LoVo (cell line): Measurements from ENCODE around the gene UNCX.
"Not testable (repeated sequence)": the region's sequence is repeated elsewhere in the genome, so short reads cannot be mapped to it uniquely, and the experiment has no call there.

Source experiments
- DNase-seq: peaks from one replicate; pipeline ENCODE4 v3.0.0-alpha.2; 2016; ENCODE audit warnings: low spot score

UNCX gene

GRCh38 chr7:1232623-1233332 is at the start of gene UNCX:
UNCX (plus strand) TSS chr7:1232872; CDS start chr7:1233018, 146 bp downstream.
- DNase-seq: no peak

DNA sequence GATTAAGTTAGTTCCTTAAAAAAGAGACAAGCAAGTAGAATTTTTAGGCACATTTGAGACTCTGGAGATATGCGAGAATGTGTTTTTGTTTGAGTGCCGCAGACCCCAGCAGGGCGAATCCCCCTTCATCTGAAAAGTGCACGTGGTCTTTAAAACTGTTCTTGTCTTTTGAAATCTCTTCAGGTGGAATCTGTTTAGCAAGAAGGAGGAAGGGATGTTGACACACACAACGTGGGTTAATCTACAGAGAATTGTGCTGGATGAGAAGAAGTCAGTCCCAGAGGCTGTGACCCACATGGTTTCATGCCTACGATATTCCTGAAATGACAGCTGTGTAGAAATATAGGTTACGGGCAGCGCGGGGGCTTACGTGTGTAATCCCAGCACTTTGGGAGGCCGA is 45.5 kb upstream of the UNCX start:
- DNase-seq: no peak

- no peak for DNase-seq
Observed at GRCh38 chr7:1188720-1189294, 43.9 kb upstream of the UNCX start.

GRCh38 chr7:1189986-1190772 is 42.5 kb upstream of the UNCX start:
- no peak for DNase-seq

- DNase-seq: no peak
Observed at GRCh38 chr7:1192171-1192676, 40.4 kb upstream of the UNCX start.

DNA sequence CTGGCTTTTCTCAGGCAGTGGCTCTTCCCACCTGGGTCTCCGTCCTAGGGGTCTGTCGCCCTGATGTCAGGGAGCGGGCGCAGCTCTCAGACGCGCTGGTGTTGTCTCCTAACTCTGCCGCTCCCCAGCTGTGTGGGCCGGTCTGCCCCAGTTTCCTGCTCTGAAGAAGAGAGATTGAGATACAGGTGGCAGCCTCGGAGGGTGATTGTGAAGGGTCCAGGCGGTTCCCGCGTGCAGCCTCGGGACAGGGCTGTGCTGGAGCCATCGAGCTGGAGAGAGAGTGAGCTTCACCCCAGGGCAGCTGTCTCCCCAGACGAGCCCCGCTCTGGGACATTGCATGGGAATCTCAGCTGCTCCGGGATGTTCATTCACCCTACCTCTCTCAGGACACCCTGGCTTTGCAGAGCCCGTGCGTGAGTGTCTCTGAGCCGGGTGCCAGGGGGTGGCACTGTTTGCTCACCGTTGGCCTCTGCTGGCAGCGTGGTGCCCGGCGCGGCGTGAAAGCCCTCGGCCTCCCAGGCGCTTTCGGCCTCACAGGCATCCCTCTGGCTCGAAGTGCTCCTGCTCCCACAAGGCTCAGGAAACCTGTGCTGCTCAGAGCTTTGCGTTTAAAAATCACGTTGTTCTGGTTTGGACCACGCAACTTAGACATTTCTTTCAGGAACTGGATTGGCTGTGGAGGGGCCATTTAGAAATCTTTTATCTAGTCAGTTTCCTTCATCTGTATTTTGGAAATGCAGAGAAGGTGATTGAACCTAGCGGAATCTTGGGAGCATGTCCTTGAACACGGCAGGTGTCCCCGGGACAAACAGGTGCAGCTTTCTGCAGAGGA is 38.9 kb upstream of the UNCX start:
- DNase-seq: peak; percentile 50

GRCh38 chr7:1196441-1196840 is 36.2 kb upstream of the UNCX start:
- DNase-seq: not testable (repeated sequence)

GRCh38 chr7:1196950-1197349 is 35.7 kb upstream of the UNCX start:
- DNase-seq: no peak

- peak; percentile 73 for DNase-seq
Observed at GRCh38 chr7:1197997-1198625, 34.6 kb upstream of the UNCX start.

DNA sequence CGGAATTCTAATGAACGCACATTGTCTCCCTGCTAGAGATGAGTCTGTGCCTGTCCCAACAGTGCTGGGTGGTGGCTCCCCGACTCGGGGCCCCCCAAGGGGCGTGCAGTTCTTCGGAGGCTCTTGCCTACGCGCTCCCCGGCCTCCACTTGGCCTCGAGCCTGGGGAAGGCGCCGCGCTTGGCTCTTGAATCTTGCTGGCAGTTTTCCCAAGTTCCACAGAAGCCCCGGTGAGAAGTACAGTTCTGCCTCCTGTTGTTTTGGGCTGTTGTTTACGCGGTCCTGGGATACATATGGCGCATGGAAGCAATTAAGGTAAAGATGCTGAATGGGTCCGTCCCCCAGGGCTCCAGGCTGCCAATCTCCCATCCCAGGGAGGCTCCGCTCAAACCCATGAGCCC is 32.6 kb upstream of the UNCX start:
- DNase-seq: no peak

DNA sequence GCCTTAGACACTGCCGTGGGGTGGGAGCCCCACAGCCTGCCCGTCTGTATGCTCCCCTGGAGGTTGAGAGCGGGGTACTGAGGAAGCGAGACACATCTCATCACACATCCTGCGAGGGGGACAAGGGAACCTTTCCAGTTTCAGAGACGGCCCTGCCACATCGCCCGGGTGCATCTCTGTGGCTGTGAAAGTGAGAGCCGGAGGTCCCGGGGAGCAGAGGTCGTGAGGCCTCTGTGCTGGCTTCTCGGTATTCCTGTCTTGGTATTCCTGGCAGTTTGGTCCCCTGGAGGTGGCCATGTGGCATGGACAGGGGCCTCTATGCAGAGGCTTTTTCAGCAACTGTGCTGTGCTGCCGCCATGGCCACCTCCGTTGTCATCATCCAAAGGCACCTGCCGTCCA is 30.8 kb upstream of the UNCX start:
- DNase-seq: no peak

GRCh38 chr7:1202914-1203313 is 29.8 kb upstream of the UNCX start:
- not testable (repeated sequence) for DNase-seq

GRCh38 chr7:1204460-1205140 is 28.1 kb upstream of the UNCX start:
- no peak for DNase-seq

DNA sequence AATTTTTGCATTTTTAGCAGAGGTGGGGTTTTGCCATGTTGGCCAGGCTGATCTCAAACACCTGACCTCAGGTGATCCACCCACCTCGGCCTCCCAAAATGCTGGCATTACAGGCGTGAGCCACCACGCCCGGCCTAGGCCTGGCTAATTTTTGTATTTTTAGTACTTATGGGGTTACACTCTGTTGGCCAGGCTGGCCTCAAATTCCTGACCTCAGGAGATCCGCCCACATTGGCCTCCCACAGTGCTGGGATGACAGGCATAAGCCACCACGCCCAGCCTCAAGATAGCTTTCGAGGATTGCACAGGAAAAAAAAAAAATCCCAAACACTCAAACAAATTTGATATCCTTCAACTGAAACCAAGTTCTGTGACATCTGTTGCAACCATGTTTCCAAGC is 26.9 kb upstream of the UNCX start:
- not testable (repeated sequence) for DNase-seq

GRCh38 chr7:1209097-1209496 is 23.6 kb upstream of the UNCX start:
- DNase-seq: no peak

DNA sequence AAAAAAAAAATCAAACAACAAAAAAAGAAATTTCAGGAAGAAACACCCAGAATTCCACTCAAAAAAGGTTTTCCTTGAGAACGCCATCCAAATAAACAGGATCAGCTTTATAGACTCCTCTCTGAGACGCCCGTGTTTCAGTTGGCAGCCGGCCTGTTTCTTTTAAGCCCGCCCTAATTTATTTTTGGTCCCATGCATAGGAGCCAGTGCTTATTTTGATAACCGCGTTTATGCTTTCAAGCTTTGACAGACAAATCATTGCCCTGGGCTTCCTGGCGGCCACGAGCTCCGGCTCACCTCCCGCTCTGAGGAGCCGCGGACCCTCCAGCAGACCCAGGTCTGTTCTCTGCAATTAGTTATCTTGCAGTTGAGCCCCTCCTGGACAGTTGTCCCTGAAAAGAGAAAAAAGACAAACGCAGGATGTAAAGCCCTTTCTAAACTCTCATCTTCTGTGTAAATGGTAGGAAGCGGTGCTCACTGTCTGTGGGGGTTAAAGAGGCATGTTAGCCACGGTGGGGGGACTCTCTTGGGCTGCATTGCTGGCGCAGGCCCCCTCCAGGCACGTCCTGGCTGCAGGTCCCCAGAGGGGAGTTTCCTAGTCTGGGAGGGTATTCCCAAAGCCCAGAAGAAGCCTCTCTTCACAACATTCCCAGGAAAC is 22.2 kb upstream of the UNCX start:
- no peak for DNase-seq

DNA sequence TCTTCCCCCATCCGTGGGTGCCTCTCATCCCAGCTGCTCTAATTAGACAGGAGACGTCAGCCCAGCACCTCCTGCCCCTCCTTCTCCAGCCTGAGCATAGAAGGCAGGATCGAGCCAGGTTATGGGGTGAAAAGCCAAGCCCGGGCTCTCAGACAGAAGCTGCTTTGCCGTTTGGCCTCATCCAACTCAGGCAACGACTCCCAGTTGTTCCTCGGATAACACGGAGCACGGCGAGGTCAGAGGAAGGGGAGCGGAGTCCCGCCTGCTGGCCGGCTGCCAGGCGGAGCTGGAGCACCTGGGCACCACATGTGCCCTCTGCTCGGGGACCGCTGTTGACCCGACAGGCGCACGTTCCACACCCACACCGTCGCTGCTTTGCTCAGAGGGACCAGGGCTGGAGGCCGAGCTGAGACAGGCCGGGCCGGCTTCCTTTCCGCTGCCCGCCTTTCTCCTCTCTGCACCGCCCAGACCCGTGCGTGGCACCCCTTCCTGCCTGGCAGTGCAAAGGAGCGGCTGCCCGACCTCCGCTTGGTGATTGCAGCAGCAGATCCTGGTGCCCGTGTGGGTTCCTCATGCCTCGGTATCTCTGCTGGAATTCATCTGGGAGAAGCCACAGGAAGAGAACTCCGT is 21.6 kb upstream of the UNCX start:
- DNase-seq: no peak

DNA sequence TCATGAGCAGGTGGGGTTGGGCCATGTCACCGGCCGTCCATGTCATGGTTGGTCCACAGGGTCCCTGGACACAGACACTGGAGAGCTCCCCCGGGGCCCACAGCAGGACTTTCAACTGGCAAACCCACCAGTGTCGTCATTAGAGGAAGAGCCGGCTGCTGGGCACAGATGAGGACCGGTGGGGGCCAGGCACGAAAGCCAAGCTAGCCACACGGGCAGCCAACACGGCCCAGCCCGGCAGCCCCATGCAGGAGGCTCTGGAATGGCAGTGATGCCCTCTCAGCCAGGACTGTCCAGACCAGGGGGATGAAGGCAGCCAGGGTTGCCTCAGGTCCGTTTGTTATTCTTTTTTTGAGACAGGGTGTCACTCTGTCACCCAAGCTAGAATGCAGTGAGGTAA is 21.1 kb upstream of the UNCX start:
- no peak for DNase-seq

DNA sequence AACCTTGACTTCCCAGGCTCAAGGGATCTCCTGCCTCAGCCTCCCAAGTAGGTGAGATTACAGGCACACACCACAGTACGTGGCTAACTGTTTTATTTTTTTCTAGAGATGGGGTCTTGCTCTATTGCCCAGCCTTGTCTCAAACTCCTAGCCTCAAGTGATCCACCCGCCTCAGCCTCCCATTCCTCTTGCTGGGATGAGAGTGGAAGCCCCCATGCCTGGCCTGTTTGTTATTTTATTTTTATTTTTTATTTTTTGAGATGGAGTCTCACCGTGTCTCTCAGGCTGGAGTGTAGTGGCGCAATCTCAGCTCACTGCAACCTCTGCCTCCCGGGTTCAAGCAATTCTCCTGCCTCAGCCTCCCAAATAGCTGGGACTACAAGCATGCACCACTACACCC is 20.6 kb upstream of the UNCX start:
- DNase-seq: not testable (repeated sequence)

DNA sequence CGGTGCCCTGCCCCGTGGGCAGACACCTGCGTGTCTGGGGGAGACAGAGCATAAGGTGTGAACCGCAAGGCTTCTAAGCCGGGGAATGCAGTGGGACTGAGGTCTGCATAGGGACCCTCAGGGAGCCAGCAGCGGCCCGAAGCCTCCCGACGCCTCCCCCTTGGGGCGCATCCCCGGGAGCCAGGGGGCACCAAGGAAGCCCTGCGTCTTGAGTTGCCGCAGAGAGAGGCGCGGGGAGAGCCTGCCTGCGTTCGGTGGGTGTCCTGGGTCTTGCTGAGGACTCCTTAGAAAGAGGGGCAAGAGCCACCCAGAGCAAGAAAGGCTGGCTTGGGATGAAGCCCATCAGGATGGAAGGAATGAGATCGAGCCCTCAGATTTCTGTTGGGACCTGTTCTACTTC is 18.2 kb upstream of the UNCX start:
- DNase-seq: no peak
